ENCODE results near the gene HOXD3. TPM values are rescaled to one million over a fixed set of nuclear protein-coding genes. Genes with fewer than 3 reads are reported as not detected.

Gene HOXD3
- polyA plus RNA-seq, 2 of the 4 experiments (the other 2 are of a cell fraction), result 0.18 to 0.27 TPM

GRCh38 chr2:176111309-176111663 is 45.8 kb upstream of the HOXD3 start:
- H3K4me1 ChIP-seq, result peaks cover 8% of the 10 kb centered on the region
- peak overlapping the region; percentile 58 for H3K4me2 ChIP-seq
- peak; percentile 12 to 67; a peak in 4 of 6 replicates for ATAC-seq
- 8% methylated on average over 16 of the region's 16 CpGs for WGBS (ENCODE audit: missing lambda C conversion rate)
- TF ChIP-seq MAZ (IDR thresholded peaks at IDR 0.05; ENCODE audit: borderline replicate concordance, low read depth, low read length) (no peak), SMC3 (IDR thresholded peaks at IDR 0.05) (peak; percentile 41; the same call in 1 of the 3 replicates), RAD21 (conservative IDR thresholded peaks at IDR 0.05 in 1 of 2, IDR thresholded peaks at IDR 0.05 in 1 of 2) (peak; percentile 37; a peak in 3 of 5 replicates)
- TF ChIP-seq, protein P1, sequence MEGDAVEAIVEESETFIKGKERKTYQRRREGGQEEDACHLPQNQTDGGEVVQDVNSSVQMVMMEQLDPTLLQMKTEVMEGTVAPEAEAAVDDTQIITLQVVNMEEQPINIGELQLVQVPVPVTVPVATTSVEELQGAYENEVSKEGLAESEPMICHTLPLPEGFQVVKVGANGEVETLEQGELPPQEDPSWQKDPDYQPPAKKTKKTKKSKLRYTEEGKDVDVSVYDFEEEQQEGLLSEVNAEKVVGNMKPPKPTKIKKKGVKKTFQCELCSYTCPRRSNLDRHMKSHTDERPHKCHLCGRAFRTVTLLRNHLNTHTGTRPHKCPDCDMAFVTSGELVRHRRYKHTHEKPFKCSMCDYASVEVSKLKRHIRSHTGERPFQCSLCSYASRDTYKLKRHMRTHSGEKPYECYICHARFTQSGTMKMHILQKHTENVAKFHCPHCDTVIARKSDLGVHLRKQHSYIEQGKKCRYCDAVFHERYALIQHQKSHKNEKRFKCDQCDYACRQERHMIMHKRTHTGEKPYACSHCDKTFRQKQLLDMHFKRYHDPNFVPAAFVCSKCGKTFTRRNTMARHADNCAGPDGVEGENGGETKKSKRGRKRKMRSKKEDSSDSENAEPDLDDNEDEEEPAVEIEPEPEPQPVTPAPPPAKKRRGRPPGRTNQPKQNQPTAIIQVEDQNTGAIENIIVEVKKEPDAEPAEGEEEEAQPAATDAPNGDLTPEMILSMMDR (IDR thresholded peaks at IDR 0.05), result peak; percentile 82
- no peaks in the 10 kb centered on the region for H3K9me3 ChIP-seq
- peak; percentile 68 to 76 for DNase-seq (ENCODE audit: low read depth in 1 of 2, low spot score in 1 of 2)
- ChIA-PET CTCF (interaction anchor here (0.7 to 3.7 kb wide), 25 partner anchors 9 to 1641 kb away, joined by 3 to 36 read pairs (median 4); partner anchors contain the start of gene HOXD9), POLR2A (no interaction called here)
- H3K27ac ChIP-seq, result no peak overlapping the region
- no peak for FAIRE-seq
- H3K4me3 ChIP-seq, result no peak overlapping the region

GRCh38 chr2:176111846-176112374 is 45.2 kb upstream of the HOXD3 start:
- Histone ChIP-seq H3K27ac (no peak overlapping the region), H3K4me2 (no peak overlapping the region; the same call in 2 of the 3 replicates), H3K4me3 (no peak overlapping the region), H3K4me1 (peaks cover 4% of the 10 kb centered on the region; the same call in 2 of the 3 replicates), H3K9me3 (no peaks in the 10 kb centered on the region)
- no peak for DNase-seq (ENCODE audit: low read depth in 1 of 2, low spot score in 1 of 2)
- no peak for ATAC-seq
- ChIA-PET POLR2A (no interaction called here), CTCF (interaction anchor here (0.9 to 3.7 kb wide), 15 partner anchors 8 to 1037 kb away, joined by 3 to 36 read pairs (median 7); partner anchors contain the start of gene HOXD9)
- FAIRE-seq, result no peak
- TF ChIP-seq GATA3 (IDR thresholded peaks at IDR 0.05; ENCODE audit: borderline replicate concordance), result no peak
- 78% methylated on average over 29 of the region's 29 CpGs for WGBS (ENCODE audit: missing lambda C conversion rate)

- CTCF ChIA-PET, result interaction anchor here (0.6 to 3.7 kb wide), 9 partner anchors 8 to 542 kb away, joined by 3 to 36 read pairs (median 7); partner anchors contain the start of gene HOXD9
- H3K4me1 ChIP-seq, result peaks cover 4% of the 10 kb centered on the region; the same call in 2 of the 3 replicates
- H3K27ac ChIP-seq, result no peak overlapping the region
- TF ChIP-seq, protein P2, sequence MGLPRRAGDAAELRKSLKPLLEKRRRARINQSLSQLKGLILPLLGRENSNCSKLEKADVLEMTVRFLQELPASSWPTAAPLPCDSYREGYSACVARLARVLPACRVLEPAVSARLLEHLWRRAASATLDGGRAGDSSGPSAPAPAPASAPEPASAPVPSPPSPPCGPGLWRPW (IDR thresholded peaks at IDR 0.05), result no peak
- TF ChIP-seq EHF (CRISPR knock-in tag; IDR thresholded peaks at IDR 0.05) (no peak), EHMT2 (IDR thresholded peaks at IDR 0.05; ENCODE audit: low read depth) (no peak), HOXA7 (CRISPR knock-in tag; IDR thresholded peaks at IDR 0.05) (no peak), TP53 (CRISPR knock-in tag; IDR thresholded peaks at IDR 0.05) (no peak), ELK1 (IDR thresholded peaks at IDR 0.05; ENCODE audit: low read depth, low read length) (no peak), GATA3 (IDR thresholded peaks at IDR 0.05; ENCODE audit: borderline replicate concordance) (no peak), NR3C1 (IDR thresholded peaks at IDR 0.05) (no peak), HOXB5 (CRISPR knock-in tag; IDR thresholded peaks at IDR 0.05) (no peak), HDAC2 (IDR thresholded peaks at IDR 0.05) (no peak), MAFK (IDR thresholded peaks at IDR 0.05; ENCODE audit: partially characterized antibody) (no peak), NPAS2 (CRISPR knock-in tag; IDR thresholded peaks at IDR 0.05; ENCODE audit: borderline replicate concordance) (no peak), CEBPB (IDR thresholded peaks at IDR 0.05) (no peak), PBX3 (IDR thresholded peaks at IDR 0.05) (no peak), ZSCAN20 (CRISPR knock-in tag; IDR thresholded peaks at IDR 0.05) (no peak), RAD21 (conservative IDR thresholded peaks at IDR 0.05 in 1 of 2, IDR thresholded peaks at IDR 0.05 in 1 of 2) (no peak), JUN (IDR thresholded peaks at IDR 0.05) (no peak)
- TF ChIP-seq, protein P1 (IDR thresholded peaks at IDR 0.05), result no peak
- H3K4me2 ChIP-seq, result no peak overlapping the region
- no peak overlapping the region for H3K4me3 ChIP-seq
- H3K9me3 ChIP-seq, result no peaks in the 10 kb centered on the region
- 87% methylated on average over 23 of the region's 40 CpGs for WGBS (ENCODE audit: missing lambda C conversion rate)
- ATAC-seq (no peak), DNase-seq (ENCODE audit: low read depth in 1 of 2, low spot score in 1 of 2) (no peak), FAIRE-seq (no peak)
- POLR2A ChIA-PET, result no interaction called here
These were observed 44.5 kb upstream of the HOXD3 start for GRCh38 chr2:176112375-176113302.

Measured in A549 (cell line).